NCI-H2029 (cell line): Measurements from ENCODE around the gene NELFB.

Experiments
- DNase-seq: peaks from one replicate; lab custom pipeline; 2025; lab: John Stamatoyannopoulos, UW

NELFB gene

GRCh38 chr9:137254624-137255447 lies at the start of gene NELFB:
Gene NELFB, plus strand, starts transcription at chr9:137255327.
- DNase-seq: peak; percentile 76

GRCh38 chr9:137206602-137207001 lies 48.5 kb upstream of the NELFB start:
- no peak for DNase-seq

DNA sequence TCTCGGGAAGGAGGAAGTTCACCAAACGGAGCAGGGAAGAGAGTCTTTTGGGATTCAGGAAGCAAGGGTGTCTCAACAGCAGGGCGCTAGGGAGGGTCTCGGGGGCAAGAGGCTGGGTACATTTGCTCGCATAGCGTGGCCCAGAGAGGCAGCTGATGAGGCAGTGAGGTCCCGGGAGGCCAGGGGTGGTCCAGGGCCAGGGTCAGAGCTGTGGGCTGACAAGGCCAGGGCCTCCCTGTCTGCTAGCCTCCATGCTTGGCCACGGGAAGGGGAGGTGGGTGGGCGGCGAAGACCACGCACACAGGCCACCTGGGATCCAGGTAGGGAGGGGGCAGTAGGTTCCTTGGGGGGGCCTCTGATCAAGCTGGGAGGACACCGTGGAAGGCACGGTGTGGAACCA lies 43.6 kb upstream of the NELFB start:
- DNase-seq: no peak

DNA sequence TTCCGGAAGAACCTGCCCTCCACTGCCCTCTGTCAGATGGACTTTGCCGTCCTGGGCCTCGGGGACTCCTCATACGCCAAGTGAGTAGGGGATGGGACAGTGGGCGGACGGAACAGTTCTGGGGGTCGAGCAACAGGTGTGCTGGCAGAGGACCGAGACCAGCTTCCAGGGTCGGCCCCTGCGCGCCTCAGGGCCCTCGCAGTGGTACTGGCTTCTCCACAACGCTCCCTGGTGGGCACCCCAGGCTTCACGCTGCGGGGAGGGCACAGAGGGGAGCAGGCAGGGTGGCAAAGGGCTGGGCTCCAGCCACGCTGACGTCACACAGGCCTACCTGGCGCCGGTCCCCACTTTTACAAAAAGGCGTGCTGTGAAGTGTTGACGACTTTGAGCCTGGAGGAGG lies 42.6 kb upstream of the NELFB start:
- no peak for DNase-seq

- DNase-seq: no peak
These were observed 41.7 kb upstream of the NELFB start for GRCh38 chr9:137213160-137214060.

DNA sequence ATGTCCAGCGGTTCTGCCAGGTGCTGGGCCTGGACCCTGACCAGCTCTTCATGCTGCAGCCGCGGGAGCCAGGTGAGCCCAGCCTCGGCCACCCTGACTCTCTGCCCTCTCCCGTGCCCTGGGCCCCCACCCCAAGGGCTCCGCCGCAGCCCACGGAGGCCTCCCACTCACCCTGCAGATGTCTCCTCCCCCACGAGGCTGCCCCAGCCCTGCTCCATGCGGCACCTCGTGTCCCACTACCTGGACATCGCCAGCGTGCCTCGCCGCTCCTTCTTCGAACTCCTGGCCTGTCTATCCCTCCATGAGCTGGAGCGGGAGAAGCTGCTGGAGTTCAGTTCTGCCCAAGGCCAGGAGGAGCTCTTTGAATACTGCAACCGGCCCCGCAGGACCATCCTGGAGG lies 40.5 kb upstream of the NELFB start:
- DNase-seq: no peak

DNA sequence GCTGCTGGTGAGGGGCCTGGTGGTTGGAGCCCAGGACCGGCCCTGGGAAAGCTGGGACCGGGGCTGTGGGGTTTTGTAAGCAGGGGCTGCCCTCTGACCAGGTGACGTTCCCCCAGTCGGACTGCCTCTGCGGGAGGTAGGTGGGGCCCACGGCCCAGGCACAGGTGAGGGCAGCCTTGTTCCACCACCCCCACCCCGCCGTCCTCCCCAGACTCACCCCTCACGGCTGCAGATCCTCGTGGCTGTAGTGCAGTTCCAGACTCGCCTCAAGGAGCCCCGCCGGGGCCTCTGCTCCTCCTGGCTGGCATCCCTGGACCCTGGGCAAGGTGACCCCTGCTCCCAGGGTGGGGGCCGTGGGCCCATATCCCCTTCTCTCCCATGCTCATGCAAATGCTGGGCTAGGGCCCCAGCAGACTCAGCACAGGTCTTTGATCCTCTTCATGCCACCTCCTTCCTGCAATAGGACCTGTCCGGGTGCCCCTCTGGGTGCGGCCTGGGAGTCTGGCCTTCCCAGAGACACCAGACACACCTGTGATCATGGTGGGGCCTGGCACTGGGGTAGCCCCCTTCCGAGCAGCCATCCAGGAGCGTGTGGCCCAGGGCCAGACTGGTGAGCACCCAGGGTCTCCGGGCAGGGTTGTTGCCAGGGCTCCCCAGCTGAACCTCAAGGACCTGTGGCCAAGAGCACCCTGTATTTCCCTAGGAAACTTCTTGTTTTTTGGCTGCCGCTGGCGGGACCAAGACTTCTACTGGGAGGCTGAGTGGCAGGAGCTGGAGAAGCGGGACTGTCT lies 39.7 kb upstream of the NELFB start:
- no peak for DNase-seq

DNA sequence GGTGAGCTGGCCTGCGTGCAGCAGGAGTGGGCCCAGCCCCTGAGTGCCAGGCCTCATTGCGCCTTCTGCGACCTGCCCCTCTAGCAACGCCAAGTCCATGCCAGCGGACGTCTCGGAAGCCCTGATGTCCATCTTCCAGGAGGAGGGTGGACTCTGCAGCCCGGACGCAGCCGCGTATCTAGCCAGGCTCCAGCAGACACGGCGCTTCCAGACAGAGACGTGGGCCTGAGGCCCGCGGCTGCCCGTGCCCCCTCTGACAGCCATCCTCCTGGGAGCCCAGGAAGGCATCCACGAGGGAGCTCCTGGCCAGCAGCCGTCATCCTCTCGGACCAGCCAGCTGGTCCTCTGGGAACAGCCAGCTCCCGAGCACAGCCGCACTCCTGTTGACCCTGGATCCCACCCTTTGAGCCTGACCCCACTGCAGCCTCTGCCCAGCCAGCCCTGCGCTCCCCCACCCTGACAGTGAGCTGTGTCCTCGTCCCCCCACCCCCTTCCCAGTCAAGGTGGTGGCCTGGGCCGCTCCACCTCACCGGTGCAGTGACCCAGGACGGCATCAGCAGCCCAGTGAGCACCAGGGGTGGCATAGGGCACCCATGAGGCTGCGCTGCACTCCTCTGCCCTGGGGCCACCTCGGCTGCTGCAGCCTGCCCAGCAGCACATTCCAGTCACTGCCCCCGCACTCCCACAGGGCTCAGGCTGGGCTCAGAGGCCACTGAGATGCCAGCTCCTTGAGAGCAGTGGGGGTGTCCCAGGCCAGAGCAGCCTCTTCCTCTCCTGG lies 38.8 kb upstream of the NELFB start:
- no peak for DNase-seq

- DNase-seq: peak; percentile 83
These were observed 37.6 kb upstream of the NELFB start for GRCh38 chr9:137217276-137218211.

- DNase-seq: no peak
These were observed 36.8 kb upstream of the NELFB start for GRCh38 chr9:137218212-137218753.

- peak; percentile 43 for DNase-seq
These were observed 36.3 kb upstream of the NELFB start for GRCh38 chr9:137218754-137219271.

GRCh38 chr9:137219757-137220316 lies 35.3 kb upstream of the NELFB start:
- DNase-seq: no peak

GRCh38 chr9:137220317-137221094 lies 34.6 kb upstream of the NELFB start:
- DNase-seq: no peak

DNA sequence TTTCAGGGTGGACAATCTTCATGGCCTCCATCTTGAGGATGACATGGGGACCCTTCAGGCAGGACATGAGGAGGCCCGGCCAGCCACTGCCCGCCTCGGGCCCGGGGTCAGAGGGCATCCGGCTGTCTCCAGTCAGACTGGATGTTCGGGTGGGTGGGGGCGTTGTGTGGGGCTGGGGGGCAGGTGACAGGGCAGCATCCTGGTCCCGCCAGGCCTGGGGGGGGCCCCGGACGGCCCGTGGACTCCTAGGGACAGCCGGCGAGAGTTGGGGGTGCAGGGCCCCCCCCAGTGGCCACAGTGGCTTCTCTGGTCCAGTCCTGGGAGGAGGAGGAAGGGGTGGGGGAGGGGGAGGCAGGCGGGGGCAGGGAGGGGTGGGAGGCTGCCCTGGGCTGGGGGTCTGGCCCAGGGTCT lies 34.0 kb upstream of the NELFB start:
- no peak for DNase-seq

- DNase-seq: no peak
These were observed 33.5 kb upstream of the NELFB start for GRCh38 chr9:137221506-137222111.

GRCh38 chr9:137222190-137223077 lies 32.7 kb upstream of the NELFB start, which contains the start of gene RNF208:
Gene RNF208, minus strand, starts transcription at chr9:137222240. Its CDS starts 1,028 bp downstream, at chr9:137221212.
- no peak for DNase-seq
